DND-41 (cell line): ENCODE measurements around the gene CDX4.

ENCODE experiments used
- ATAC-seq: fragments of 200-7000 bp; cut with Tn5 transposase; 3 replicates; pipeline ENCODE4 v1.9.1; 2021; ENCODE audit warnings: low read depth; ENCODE audit not compliant: insufficient read depth
- DNase-seq: peaks from one replicate; pipeline ENCODE4 v3.0.0-alpha.2; 2020
- H2AFZ ChIP-seq: 2 replicates; pipeline ENCODE4 v1.6.0; 2012; ENCODE audit warnings: low read depth, low read length
- H3K27ac ChIP-seq: 2 replicates; pipeline ENCODE4 v1.5.1; 2012; ENCODE audit warnings: low read length, inconsistent platforms
- H3K27me3 ChIP-seq: fragments of 200-600 bp; sonication (generic); 2 replicates; pipeline ENCODE4 v1.6.0; 2012; ENCODE audit warnings: low read length, mild to moderate bottlenecking, inconsistent platforms; ENCODE audit not compliant: insufficient read depth, poor library complexity
- H3K36me3 ChIP-seq: 2 replicates; pipeline ENCODE4 v1.5.1; 2012; ENCODE audit warnings: low read length, inconsistent platforms; ENCODE audit not compliant: insufficient read depth
- H3K4me1 ChIP-seq: 2 replicates; pipeline ENCODE4 v1.5.1; 2012; ENCODE audit warnings: mild to moderate bottlenecking, low read length; ENCODE audit not compliant: insufficient read depth
- H3K4me2 ChIP-seq: 2 replicates; pipeline ENCODE4 v1.6.0; 2012; ENCODE audit warnings: mild to moderate bottlenecking, moderate library complexity, low read length, inconsistent platforms; ENCODE audit not compliant: insufficient read depth
- H3K4me3 ChIP-seq, 2 experiments: fragments of 200-600 bp in 1 of 2; shearing (Covaris generic) in 1 of 2; 2 replicates each; pipeline ENCODE4 v1.5.1; 2012 to 2016; ENCODE audit warnings: inconsistent platforms in 2 of 2, low read length in 2 of 2, mild to moderate bottlenecking in 2 of 2, low read depth in 1 of 2, moderate library complexity in 1 of 2
- H3K79me2 ChIP-seq: 2 replicates; pipeline ENCODE4 v1.6.0; 2012; ENCODE audit warnings: low read length, inconsistent platforms; ENCODE audit not compliant: insufficient read depth
- H3K9ac ChIP-seq: 2 replicates; pipeline ENCODE4 v1.6.0; 2012; ENCODE audit warnings: low read depth, mild to moderate bottlenecking, inconsistent platforms, low read length, moderate library complexity
- H3K9me3 ChIP-seq: 2 replicates; pipeline ENCODE4 v1.5.1; 2012; ENCODE audit warnings: low read length, moderate library complexity, mild to moderate bottlenecking, inconsistent platforms; ENCODE audit not compliant: insufficient read depth, severe bottlenecking
- H4K20me1 ChIP-seq: 2 replicates; pipeline ENCODE4 v1.6.0; 2012; ENCODE audit warnings: low read length; ENCODE audit not compliant: insufficient read depth
- EZH2 ChIP-seq: IDR thresholded peaks from 3 replicates; pipeline ENCODE4 v1.6.1; 2012; ENCODE audit warnings: borderline replicate concordance, low read depth, mild to moderate bottlenecking, moderate library complexity, low read length, inconsistent platforms; ENCODE audit not compliant: severe bottlenecking
- TF ChIP-seq, protein P1 (sequence below): IDR thresholded peaks from 2 replicates; pipeline ENCODE4 v1.5.1; 2012; ENCODE audit warnings: borderline replicate concordance, low read length, moderate library complexity, mild to moderate bottlenecking; ENCODE audit not compliant: poor library complexity, severe bottlenecking; ENCODE audit errors: extremely low read depth

The CDX4 gene

DNA sequence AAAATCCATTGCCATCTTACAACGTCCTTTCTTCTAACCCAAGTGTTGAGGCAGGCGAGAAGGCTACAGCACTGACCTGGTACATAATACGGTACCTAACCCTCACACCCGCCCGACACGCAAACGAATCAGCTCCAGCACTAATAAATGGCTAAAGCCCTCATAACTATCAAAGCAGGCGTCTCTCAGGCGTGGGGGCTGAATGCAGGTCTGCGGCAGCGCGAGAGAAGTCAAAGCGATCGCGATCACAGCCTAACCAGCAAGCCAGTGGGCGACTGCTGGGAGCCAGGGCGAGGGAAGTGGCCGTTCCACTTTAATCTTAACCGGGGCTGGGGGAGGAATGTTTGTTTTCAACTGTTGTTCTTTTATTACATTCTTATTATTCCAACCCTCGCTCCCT lies 1.5 kb downstream of the CDX4 start:
- DNase-seq (no peak), ATAC-seq (no peak)
- TF ChIP-seq, protein P1, sequence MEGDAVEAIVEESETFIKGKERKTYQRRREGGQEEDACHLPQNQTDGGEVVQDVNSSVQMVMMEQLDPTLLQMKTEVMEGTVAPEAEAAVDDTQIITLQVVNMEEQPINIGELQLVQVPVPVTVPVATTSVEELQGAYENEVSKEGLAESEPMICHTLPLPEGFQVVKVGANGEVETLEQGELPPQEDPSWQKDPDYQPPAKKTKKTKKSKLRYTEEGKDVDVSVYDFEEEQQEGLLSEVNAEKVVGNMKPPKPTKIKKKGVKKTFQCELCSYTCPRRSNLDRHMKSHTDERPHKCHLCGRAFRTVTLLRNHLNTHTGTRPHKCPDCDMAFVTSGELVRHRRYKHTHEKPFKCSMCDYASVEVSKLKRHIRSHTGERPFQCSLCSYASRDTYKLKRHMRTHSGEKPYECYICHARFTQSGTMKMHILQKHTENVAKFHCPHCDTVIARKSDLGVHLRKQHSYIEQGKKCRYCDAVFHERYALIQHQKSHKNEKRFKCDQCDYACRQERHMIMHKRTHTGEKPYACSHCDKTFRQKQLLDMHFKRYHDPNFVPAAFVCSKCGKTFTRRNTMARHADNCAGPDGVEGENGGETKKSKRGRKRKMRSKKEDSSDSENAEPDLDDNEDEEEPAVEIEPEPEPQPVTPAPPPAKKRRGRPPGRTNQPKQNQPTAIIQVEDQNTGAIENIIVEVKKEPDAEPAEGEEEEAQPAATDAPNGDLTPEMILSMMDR: no peak
- no peak for TF ChIP-seq EZH2
- no peaks in the 10 kb centered on the region for H3K4me1 ChIP-seq
- no peaks in the 10 kb centered on the region for H3K27me3 ChIP-seq
- no peaks in the 10 kb centered on the region for H3K36me3 ChIP-seq
- no peaks in the 10 kb centered on the region for H4K20me1 ChIP-seq
- no peak overlapping the region for H3K27ac ChIP-seq
- no peaks in the 10 kb centered on the region for H3K9me3 ChIP-seq
- no peak overlapping the region for H3K4me3 ChIP-seq
- H3K9ac ChIP-seq: no peak overlapping the region
- H3K4me2 ChIP-seq: no peak overlapping the region
- H3K79me2 ChIP-seq: no peaks in the 10 kb centered on the region
- H2AFZ ChIP-seq: no peak overlapping the region

DNA sequence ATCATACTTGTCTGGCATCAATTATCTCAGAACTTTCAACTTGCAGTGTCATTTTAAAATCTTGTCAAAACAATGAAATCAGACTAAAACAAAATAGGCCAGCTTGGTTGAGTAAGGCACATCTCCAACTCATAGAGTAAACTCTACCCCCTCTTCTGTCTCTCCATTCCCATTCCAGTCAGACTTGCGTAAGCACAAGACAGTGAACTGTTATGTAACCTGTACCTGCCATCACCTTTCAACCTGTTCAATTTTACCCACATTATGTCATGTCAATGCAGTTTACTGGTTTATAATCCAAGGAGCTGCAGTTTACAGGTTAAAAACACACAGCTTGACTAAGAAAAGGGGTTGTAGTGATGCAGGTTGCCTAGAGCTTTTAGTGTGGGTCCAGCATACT lies 8.3 kb downstream of the CDX4 start:
- no peaks in the 10 kb centered on the region for H3K36me3 ChIP-seq
- H3K4me2 ChIP-seq: no peak overlapping the region
- no peaks in the 10 kb centered on the region for H3K27me3 ChIP-seq
- H3K27ac ChIP-seq: no peak overlapping the region
- no peaks in the 10 kb centered on the region for H3K79me2 ChIP-seq
- ATAC-seq (no peak), DNase-seq (no peak)
- H2AFZ ChIP-seq: no peak overlapping the region
- no peaks in the 10 kb centered on the region for H3K9me3 ChIP-seq
- H4K20me1 ChIP-seq: no peaks in the 10 kb centered on the region
- H3K9ac ChIP-seq: no peak overlapping the region
- TF ChIP-seq, protein P1: no peak
- no peak for TF ChIP-seq EZH2
- H3K4me3 ChIP-seq: no peak overlapping the region
- H3K4me1 ChIP-seq: no peaks in the 10 kb centered on the region

DNA sequence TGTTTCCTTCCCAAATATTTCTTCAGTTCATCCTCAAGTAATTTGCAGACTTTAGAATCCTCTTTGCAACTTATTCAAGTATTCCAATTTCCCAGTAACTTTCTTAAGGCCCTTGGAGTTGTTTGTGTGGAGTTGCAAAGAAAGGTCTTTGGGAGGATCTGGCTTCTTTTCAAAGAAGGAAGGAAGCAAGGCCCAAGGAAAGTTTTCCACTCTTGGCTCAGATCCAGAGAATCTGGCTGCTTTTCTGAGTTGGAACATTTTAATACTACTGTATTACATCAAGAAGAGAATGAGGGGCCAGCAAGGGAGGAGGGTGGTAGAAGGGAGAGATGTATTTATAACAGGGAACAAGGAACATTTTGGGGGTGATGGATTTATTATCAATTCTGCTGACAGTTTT lies 10.5 kb downstream of the CDX4 start:
- Histone ChIP-seq H3K4me3 (no peak overlapping the region), H3K27ac (no peak overlapping the region), H3K4me2 (no peak overlapping the region), H4K20me1 (no peaks in the 10 kb centered on the region), H3K36me3 (no peaks in the 10 kb centered on the region), H3K79me2 (no peaks in the 10 kb centered on the region), H3K27me3 (no peaks in the 10 kb centered on the region), H3K9me3 (no peaks in the 10 kb centered on the region), H3K4me1 (no peaks in the 10 kb centered on the region), H2AFZ (no peak overlapping the region), H3K9ac (no peak overlapping the region)
- DNase-seq (no peak), ATAC-seq (no peak)
- TF ChIP-seq, protein P1: no peak
- TF ChIP-seq EZH2: no peak

DNA sequence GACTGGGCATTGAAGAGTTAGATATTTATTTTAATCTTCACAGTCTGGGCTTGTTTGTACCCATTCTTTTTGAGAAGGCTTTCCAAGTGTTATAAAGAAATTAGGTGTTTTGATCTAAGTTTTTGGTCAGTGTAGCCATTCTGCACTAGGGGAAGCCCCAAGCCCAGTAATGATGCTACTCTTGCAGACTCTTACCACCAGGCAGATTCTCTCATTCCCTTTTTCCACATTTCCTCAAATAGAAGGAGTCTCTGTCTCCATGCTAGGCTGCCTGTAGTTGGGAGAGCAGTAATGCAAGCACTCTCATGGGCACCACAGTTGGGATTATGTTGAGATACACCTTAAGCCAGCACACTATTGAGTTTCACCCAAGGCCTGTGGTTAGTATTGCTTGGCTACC lies 21.5 kb downstream of the CDX4 start:
- Histone ChIP-seq H2AFZ (no peak overlapping the region), H3K9ac (no peak overlapping the region), H3K4me1 (no peaks in the 10 kb centered on the region), H3K36me3 (no peaks in the 10 kb centered on the region), H3K79me2 (no peaks in the 10 kb centered on the region), H3K27me3 (no peaks in the 10 kb centered on the region), H3K4me2 (no peak overlapping the region), H4K20me1 (no peaks in the 10 kb centered on the region), H3K9me3 (no peaks in the 10 kb centered on the region), H3K27ac (no peak overlapping the region), H3K4me3 (no peak overlapping the region)
- ATAC-seq (no peak), DNase-seq (no peak)
- TF ChIP-seq, protein P1: no peak
- TF ChIP-seq EZH2: no peak
